ENCODE results near the gene UQCC2.

The UQCC2 gene

GRCh38 chr6:33675968-33676367 lies 35.5 kb downstream of the UQCC2 start:
- Histone ChIP-seq H3K9me3 (replicated peaks in 1 of 2; ENCODE audit: control insufficient read depth in 2 of 2, insufficient read depth in 1 of 2, low read depth in 1 of 2, low read length in 2 of 2) (no peaks in the 10 kb centered on the region), H2BK12ac (ENCODE audit: low read length) (peak overlapping the region; percentile 88), H2BK5ac (ENCODE audit: low read length) (no peak overlapping the region), H3K27ac (replicated peaks; ENCODE audit: low read length) (no peak overlapping the region), H3K27me3 (ENCODE audit: control insufficient read depth in 3 of 3, insufficient read depth in 3 of 3, low read depth in 1 of 3, low read length in 3 of 3) (no peaks in the 10 kb centered on the region), H3K4me2 (ENCODE audit: insufficient read depth, low read length, poor library complexity, severe bottlenecking) (no peak overlapping the region), H2AFZ (ENCODE audit: low read length) (no peak overlapping the region), H3K36me3 (replicated peaks in 1 of 2; ENCODE audit: control insufficient read depth in 2 of 2, insufficient read depth in 2 of 2, low read length in 2 of 2) (no peaks in the 10 kb centered on the region), H3K23ac (ENCODE audit: low read depth, low read length, poor library complexity) (peak overlapping the region; percentile 83), H3K18ac (ENCODE audit: low read length) (no peak overlapping the region), H2BK15ac (ENCODE audit: low read length) (peak overlapping the region; percentile 22), H3K79me1 (ENCODE audit: low read depth, low read length) (no peaks in the 10 kb centered on the region), H4K91ac (ENCODE audit: low read depth, low read length, poor library complexity) (no peak overlapping the region), H3K14ac (ENCODE audit: low read length) (no peak overlapping the region), H2AK5ac (ENCODE audit: low read depth, low read length) (no peak overlapping the region), H4K8ac (ENCODE audit: low read depth, low read length) (no peak overlapping the region), H2BK120ac (ENCODE audit: low read depth, low read length) (no peak overlapping the region), H3K4me3 (ENCODE audit: low read length in 2 of 2) (no peak overlapping the region), H3K4me1 (ENCODE audit: control insufficient read depth in 2 of 2, insufficient read depth in 1 of 2, low read depth in 1 of 2, low read length in 2 of 2) (peaks cover 12 to 16% of the 10 kb centered on the region in 2 donors), H3K9ac (ENCODE audit: low read depth, low read length, poor library complexity) (no peak overlapping the region), H3K4ac (ENCODE audit: low read length) (no peak overlapping the region)
- no peak for DNase-seq (ENCODE audit: low spot score)
- no CpG with 5 or more reads among the region's 7 CpGs for WGBS, 2 donors (ENCODE audit: extremely low coverage in 2 of 2, insufficient read length in 2 of 2, insufficient replicate concordance in 1 of 2)

- peak overlapping the region; percentile 63 for H2BK12ac ChIP-seq (ENCODE audit: low read length)
- peak overlapping the region; percentile 61 for H3K18ac ChIP-seq (ENCODE audit: low read length)
- H3K9ac ChIP-seq (ENCODE audit: low read depth, low read length, poor library complexity) = peak overlapping the region; percentile 32
- no peak overlapping the region for H3K4ac ChIP-seq (ENCODE audit: low read length)
- H4K8ac ChIP-seq (ENCODE audit: low read depth, low read length) = no peak overlapping the region
- no peak overlapping the region for H4K91ac ChIP-seq (ENCODE audit: low read depth, low read length, poor library complexity)
- no peaks in the 10 kb centered on the region for H3K27me3 ChIP-seq (ENCODE audit: control insufficient read depth in 3 of 3, insufficient read depth in 3 of 3, low read depth in 1 of 3, low read length in 3 of 3)
- peak overlapping the region; percentile 5 for H3K14ac ChIP-seq (ENCODE audit: low read length)
- H3K79me1 ChIP-seq (ENCODE audit: low read depth, low read length) = no peaks in the 10 kb centered on the region
- peaks cover 12 to 16% of the 10 kb centered on the region in 2 donors for H3K4me1 ChIP-seq (ENCODE audit: control insufficient read depth in 2 of 2, insufficient read depth in 1 of 2, low read depth in 1 of 2, low read length in 2 of 2)
- no peak overlapping the region for H3K4me2 ChIP-seq (ENCODE audit: insufficient read depth, low read length, poor library complexity, severe bottlenecking)
- peak overlapping the region; percentile 21 for H2BK120ac ChIP-seq (ENCODE audit: low read depth, low read length)
- DNase-seq (ENCODE audit: low spot score) = peak; percentile 27
- no peak overlapping the region for H3K4me3 ChIP-seq (ENCODE audit: low read length in 2 of 2)
- H3K36me3 ChIP-seq (replicated peaks in 1 of 2; ENCODE audit: control insufficient read depth in 2 of 2, insufficient read depth in 2 of 2, low read length in 2 of 2) = no peaks in the 10 kb centered on the region
- no CpG with 5 or more reads among the region's 7 CpGs for WGBS, 2 donors (ENCODE audit: extremely low coverage in 2 of 2, insufficient read length in 2 of 2, insufficient replicate concordance in 1 of 2)
- H3K23ac ChIP-seq (ENCODE audit: low read depth, low read length, poor library complexity) = peak overlapping the region; percentile 16
- no peak overlapping the region for H2BK5ac ChIP-seq (ENCODE audit: low read length)
- H3K27ac ChIP-seq (replicated peaks; ENCODE audit: low read length) = peak overlapping the region; percentile 4
- H3K9me3 ChIP-seq (replicated peaks in 1 of 2; ENCODE audit: control insufficient read depth in 2 of 2, insufficient read depth in 1 of 2, low read depth in 1 of 2, low read length in 2 of 2) = no peaks in the 10 kb centered on the region
- H2AK5ac ChIP-seq (ENCODE audit: low read depth, low read length) = peak overlapping the region; percentile 85
- peak overlapping the region; percentile 87 for H2AFZ ChIP-seq (ENCODE audit: low read length)
- H2BK15ac ChIP-seq (ENCODE audit: low read length) = peak overlapping the region; percentile 13
Observed at GRCh38 chr6:33673851-33674250, 37.6 kb downstream of the UQCC2 start.

DNA sequence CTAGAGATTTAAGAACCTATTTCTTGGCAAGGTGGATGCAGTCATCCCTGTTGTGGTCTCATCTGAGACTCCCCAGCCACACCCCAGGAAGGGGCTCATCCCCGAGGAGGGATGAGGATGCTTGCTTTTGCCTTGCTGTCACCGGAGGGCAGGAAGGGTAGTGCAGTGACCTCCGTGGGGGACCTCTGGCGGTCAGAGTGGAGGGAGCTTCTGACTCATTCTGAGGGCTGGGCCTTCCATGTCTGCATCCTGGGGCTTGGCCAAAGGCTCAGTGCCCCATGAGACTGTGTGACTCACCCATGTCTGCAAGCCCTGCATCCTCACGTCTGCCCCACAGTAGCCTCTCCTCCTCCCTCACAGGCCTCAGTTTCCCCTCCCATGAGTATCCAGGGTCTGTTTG lies 38.7 kb downstream of the UQCC2 start:
- Histone ChIP-seq H3K14ac (ENCODE audit: low read length) (no peak overlapping the region), H3K4me2 (ENCODE audit: insufficient read depth, low read length, poor library complexity, severe bottlenecking) (no peak overlapping the region), H3K23ac (ENCODE audit: low read depth, low read length, poor library complexity) (no peak overlapping the region), H3K4ac (ENCODE audit: low read length) (no peak overlapping the region), H2BK5ac (ENCODE audit: low read length) (no peak overlapping the region), H3K18ac (ENCODE audit: low read length) (peak overlapping the region; percentile 6), H2BK12ac (ENCODE audit: low read length) (no peak overlapping the region), H3K79me1 (ENCODE audit: low read depth, low read length) (no peaks in the 10 kb centered on the region), H4K91ac (ENCODE audit: low read depth, low read length, poor library complexity) (no peak overlapping the region), H3K4me3 (ENCODE audit: low read length in 2 of 2) (no peak overlapping the region), H2BK15ac (ENCODE audit: low read length) (peak overlapping the region; percentile 18), H3K27ac (replicated peaks; ENCODE audit: low read length) (no peak overlapping the region), H3K27me3 (ENCODE audit: control insufficient read depth in 3 of 3, insufficient read depth in 3 of 3, low read depth in 1 of 3, low read length in 3 of 3) (no peaks in the 10 kb centered on the region), H3K9me3 (replicated peaks in 1 of 2; ENCODE audit: control insufficient read depth in 2 of 2, insufficient read depth in 1 of 2, low read depth in 1 of 2, low read length in 2 of 2) (no peaks in the 10 kb centered on the region), H2AK5ac (ENCODE audit: low read depth, low read length) (peak overlapping the region; percentile 21), H2AFZ (ENCODE audit: low read length) (no peak overlapping the region), H4K8ac (ENCODE audit: low read depth, low read length) (no peak overlapping the region), H2BK120ac (ENCODE audit: low read depth, low read length) (no peak overlapping the region), H3K36me3 (replicated peaks in 1 of 2; ENCODE audit: control insufficient read depth in 2 of 2, insufficient read depth in 2 of 2, low read length in 2 of 2) (no peaks in the 10 kb centered on the region), H3K4me1 (ENCODE audit: control insufficient read depth in 2 of 2, insufficient read depth in 1 of 2, low read depth in 1 of 2, low read length in 2 of 2) (peaks cover 12 to 16% of the 10 kb centered on the region in 2 donors), H3K9ac (ENCODE audit: low read depth, low read length, poor library complexity) (no peak overlapping the region)
- no CpG with 5 or more reads among the region's 5 CpGs for WGBS, 2 donors (ENCODE audit: extremely low coverage in 2 of 2, insufficient read length in 2 of 2, insufficient replicate concordance in 1 of 2)
- DNase-seq (ENCODE audit: low spot score) = no peak

GRCh38 chr6:33671744-33672072 lies 39.8 kb downstream of the UQCC2 start:
- no peak overlapping the region for H2BK12ac ChIP-seq (ENCODE audit: low read length)
- no peaks in the 10 kb centered on the region for H3K27me3 ChIP-seq (ENCODE audit: control insufficient read depth in 3 of 3, insufficient read depth in 3 of 3, low read depth in 1 of 3, low read length in 3 of 3)

More at GRCh38 chr6:33671744-33672072, 39.8 kb downstream of the UQCC2 start:
- peak overlapping the region; percentile 18 for H2AK5ac ChIP-seq (ENCODE audit: low read depth, low read length)
- no peak for DNase-seq (ENCODE audit: low spot score)
- H2AFZ ChIP-seq (ENCODE audit: low read length) = no peak overlapping the region
- no peak overlapping the region for H3K4me2 ChIP-seq (ENCODE audit: insufficient read depth, low read length, poor library complexity, severe bottlenecking)
- no CpG with 5 or more reads among the region's 3 CpGs for WGBS, 2 donors (ENCODE audit: extremely low coverage in 2 of 2, insufficient read length in 2 of 2, insufficient replicate concordance in 1 of 2)
- no peak overlapping the region for H3K4me3 ChIP-seq (ENCODE audit: low read length in 2 of 2)
- H4K91ac ChIP-seq (ENCODE audit: low read depth, low read length, poor library complexity) = no peak overlapping the region
- no peak overlapping the region for H2BK5ac ChIP-seq (ENCODE audit: low read length)
- H3K36me3 ChIP-seq (replicated peaks in 1 of 2; ENCODE audit: control insufficient read depth in 2 of 2, insufficient read depth in 2 of 2, low read length in 2 of 2) = no peaks in the 10 kb centered on the region
- peaks cover 12 to 16% of the 10 kb centered on the region in 2 donors for H3K4me1 ChIP-seq (ENCODE audit: control insufficient read depth in 2 of 2, insufficient read depth in 1 of 2, low read depth in 1 of 2, low read length in 2 of 2)
- H3K9ac ChIP-seq (ENCODE audit: low read depth, low read length, poor library complexity) = no peak overlapping the region
- no peak overlapping the region for H2BK15ac ChIP-seq (ENCODE audit: low read length)
- H4K8ac ChIP-seq (ENCODE audit: low read depth, low read length) = no peak overlapping the region
- H3K23ac ChIP-seq (ENCODE audit: low read depth, low read length, poor library complexity) = peak overlapping the region; percentile 67
- H2BK120ac ChIP-seq (ENCODE audit: low read depth, low read length) = no peak overlapping the region
- no peak overlapping the region for H3K4ac ChIP-seq (ENCODE audit: low read length)
- no peak overlapping the region for H3K27ac ChIP-seq (replicated peaks; ENCODE audit: low read length)
- no peaks in the 10 kb centered on the region for H3K79me1 ChIP-seq (ENCODE audit: low read depth, low read length)
- peak overlapping the region; percentile 42 for H3K18ac ChIP-seq (ENCODE audit: low read length)
- no peaks in the 10 kb centered on the region for H3K9me3 ChIP-seq (replicated peaks in 1 of 2; ENCODE audit: control insufficient read depth in 2 of 2, insufficient read depth in 1 of 2, low read depth in 1 of 2, low read length in 2 of 2)
- H3K14ac ChIP-seq (ENCODE audit: low read length) = no peak overlapping the region
